Fibroblast of skin of scalp (primary cell): ENCODE results near the gene CINP. TPM values are rescaled to one million over a fixed set of nuclear protein-coding genes. Genes with fewer than 3 reads are reported as not detected.

Experiments used
- DNase-seq: peaks from one replicate; pipeline ENCODE4 v3.0.0-alpha.2; 2013
- polyA plus RNA-seq, 2 experiments: library from polyadenylated mRNA; unstranded; fragments of 120-200 nt; gene quantifications; one replicate each; pipeline ENCODE4 v1.2.1, GENCODE V29; 2013; ENCODE audit not compliant: insufficient read length in 2 of 2

Gene CINP
- polyA plus RNA-seq (2013, experiment 1 of 2; ENCODE audit: insufficient read length) = 38.6 TPM
- polyA plus RNA-seq (2013, experiment 2 of 2; ENCODE audit: insufficient read length) = 36.2 TPM

DNA sequence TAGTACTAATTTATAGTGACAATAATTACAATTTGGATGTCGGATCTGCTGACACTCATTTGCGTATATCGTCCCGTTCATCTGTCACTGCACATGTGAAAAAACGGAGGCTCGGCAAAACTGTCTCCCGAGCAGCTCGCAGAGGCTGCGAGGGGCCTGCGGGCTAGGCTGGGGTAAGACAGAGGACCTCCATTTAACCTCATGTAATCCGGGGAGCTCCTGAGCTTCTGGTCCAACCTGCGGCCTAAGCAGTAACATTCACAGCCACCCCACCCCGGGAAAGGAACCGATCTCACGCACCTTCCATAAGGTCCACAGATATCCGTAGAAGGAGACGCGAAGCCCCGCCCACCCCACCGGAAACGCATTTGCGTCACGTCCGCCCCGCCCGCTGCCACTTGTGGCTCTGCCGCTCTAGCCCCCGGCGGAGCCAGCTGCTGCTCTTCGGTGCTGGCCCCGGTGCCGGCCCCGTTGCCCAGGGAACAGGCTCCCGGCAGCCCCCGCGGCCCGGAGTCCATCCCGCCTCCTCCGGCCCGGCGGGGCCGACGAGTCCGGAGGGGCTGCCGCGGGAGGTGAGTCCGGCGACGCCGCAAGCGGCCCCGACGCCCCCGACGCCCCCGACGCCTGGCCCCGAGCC, at the start of gene CINP, which contains the start of gene TECPR2:
TSS of gene CINP (minus strand) at position 346 of the 637 bp plus-strand sequence. CDS start at position 307, 39 bp downstream.
TSS of gene TECPR2 (plus strand) at position 397 of the 637 bp plus-strand sequence. CDS start 13,781 bp downstream, outside the sequence.
- DNase-seq = peak; percentile 95

DNA sequence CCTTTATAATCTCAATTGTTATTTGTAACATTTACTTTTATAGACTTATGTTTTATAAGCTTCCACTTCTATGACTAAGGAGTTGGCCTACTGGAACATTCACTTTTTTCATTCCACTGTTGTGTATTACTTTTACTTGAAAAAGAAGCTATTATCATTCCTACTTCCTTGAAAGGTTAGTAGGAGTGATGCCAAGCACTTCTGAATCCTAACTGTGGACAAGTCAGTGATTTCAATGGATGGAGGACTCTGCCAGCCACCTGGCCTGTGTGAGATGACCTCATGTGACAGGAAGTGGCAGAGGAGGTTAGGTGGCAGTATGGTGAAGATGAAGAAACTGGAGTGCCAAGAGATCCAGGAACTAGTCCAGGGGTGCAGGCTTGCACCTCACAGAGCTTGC, 46.0 kb upstream of the CINP start:
- DNase-seq = no peak

DNA sequence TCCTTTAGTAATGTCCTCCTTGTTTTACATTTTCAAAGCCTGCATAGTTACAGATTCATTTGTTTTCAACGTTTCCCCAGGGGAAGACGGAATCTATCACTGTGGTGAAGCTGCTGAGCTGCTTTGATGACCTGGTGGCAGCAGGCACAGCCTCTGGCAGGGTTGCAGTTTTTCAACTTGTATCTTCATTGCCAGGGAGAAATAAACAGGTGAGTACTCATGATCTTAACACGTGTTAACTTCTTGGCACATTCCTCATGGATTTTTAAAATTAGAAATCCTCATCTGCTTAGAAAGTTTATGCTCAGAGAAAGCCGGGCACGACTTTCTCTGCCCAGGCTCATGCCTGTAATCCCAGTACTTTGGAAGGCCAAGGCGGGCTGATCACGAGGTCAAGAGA, 44.6 kb upstream of the CINP start:
- DNase-seq = no peak

DNA sequence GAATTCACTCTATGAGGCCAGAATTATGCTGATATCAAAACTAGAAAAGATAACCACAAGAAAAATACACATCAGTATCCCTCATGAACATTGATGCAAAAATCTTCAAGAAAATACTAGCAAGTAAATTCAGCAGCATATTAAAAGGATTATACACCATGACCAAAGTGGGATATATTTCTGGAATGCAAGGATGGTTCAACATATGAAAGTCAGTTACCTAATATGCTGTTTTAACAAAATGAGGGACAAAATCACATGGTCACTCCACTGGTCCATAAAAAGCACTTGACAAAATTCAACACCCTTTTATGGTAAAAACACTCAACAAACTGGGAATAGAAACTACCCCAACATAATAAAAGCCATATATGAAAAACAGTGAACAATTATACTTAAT, 40.3 kb upstream of the CINP start:
- DNase-seq = no peak

DNA sequence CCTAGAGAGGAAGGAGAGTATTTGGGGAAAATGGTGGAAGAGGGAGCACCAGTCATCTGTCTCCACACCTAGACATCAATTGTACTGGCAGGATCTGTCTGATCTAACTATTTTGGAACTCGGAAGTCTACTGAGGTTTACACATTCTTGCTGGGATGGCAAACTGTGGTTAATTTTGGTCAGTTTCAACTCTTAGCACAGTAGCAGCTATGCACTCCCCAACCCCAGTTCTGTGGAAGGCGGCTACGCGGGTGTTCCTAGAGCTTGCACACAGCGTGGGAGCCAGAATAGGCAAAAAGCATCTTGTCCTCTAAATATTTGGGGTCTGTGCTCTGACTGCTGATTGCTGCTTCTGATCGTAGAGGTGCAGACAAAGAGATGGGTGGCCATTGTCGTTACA, 33.8 kb upstream of the CINP start:
- peak; percentile 68 for DNase-seq

DNA sequence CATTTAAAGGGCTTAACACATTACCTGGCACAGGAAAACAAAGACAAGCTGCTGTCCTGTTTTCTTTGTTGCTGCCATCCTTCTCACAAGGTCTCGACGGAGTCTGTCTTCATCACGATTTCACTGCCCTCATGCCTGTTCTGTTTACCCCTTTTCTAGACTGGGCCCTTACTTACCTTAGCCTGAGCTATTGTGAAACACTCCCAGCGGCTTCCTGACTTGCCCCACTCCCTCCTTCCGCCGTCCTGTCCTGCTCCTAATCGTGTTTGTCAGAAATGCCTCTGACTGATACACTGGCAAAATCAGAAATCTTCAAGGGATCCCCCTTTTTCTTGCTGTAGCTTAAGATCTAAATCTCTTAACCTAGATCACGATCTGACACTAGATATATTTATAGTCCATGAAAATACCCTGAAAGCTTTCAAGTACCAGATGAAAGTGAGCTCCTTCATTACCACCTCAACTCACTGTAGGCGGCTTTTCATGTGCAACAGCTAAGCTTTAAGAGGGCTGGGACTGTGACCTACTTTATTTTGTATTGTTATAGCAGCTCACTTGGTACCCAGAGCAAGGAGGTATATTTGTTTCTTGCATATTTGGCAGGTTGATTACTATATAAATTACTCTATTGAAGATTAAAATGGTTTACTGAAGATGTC, 32.2 kb upstream of the CINP start:
- DNase-seq = no peak

DNA sequence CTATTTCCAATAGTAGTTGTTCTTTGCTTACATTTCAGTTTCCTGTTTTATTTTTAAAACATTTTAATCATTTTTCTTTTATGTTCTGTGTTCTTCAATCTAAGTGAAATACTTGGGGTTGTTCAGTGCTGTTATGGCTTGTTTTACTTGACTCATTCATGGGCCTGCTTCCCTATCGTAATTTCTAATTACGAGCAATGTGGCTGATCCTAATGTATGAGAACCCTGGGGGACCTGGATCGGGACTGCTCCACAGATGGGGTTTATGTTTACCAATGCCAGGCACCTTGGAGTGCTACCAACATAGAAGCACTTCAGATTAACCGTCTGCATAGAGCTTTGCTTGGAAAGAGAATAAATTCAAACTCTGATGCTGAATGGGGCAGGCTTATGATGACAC, 29.8 kb upstream of the CINP start:
- no peak for DNase-seq

DNA sequence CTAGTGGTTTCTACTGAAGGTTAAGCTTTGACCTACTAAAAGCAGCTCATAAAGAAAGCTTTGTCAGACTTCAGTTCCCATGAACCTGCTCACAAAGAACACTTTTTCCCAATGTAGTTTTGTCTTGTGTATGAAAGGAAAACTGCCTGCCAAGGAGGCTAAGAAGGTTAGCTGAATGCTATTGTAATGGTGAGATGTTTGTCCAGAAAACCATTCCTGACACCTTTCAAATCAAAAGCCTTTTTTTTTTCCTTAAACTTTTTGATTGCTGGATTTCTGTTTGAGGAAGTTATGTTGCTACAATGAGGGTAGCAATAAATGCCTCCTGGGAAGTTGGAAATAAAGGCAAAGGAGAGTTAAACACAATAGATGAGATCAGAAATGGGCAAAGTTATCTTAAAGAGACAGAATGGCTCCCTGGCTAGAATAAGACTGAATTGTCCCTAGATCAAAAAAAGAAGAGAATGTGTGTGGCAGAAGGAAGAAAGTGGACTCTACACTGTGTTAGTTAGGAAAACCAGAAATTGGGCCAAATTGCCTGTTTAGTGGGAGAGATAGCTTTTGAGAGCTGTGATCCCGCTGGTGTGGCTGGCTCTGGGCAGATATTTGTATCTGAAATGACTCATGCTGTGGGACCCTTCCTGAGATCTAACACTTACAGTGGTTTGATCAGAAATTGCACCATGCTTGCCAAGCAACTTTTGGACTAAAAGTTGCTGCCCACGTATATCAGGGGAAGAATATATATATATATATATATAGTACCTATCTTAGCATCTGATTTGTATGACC, 27.6 kb upstream of the CINP start:
- DNase-seq = peak; percentile 41

DNA sequence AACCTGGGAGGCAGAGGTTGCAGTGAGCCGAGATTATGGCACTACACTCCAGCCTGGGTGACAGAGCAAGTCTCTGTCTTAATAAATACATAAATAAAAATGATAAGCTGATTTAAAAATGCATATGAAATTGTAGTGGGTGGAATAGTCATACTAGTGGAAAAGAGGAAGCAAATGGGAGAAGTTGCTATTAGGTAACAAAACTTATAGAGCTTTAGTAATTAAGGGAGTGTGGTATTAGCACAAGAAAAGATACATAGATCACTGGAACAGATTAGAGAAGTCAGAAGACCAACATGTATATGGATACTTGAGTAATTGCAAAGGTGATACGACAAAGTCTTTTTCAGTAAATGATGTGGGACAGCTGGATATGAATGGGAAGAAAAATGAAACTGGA, 26.6 kb upstream of the CINP start:
- DNase-seq = no peak

DNA sequence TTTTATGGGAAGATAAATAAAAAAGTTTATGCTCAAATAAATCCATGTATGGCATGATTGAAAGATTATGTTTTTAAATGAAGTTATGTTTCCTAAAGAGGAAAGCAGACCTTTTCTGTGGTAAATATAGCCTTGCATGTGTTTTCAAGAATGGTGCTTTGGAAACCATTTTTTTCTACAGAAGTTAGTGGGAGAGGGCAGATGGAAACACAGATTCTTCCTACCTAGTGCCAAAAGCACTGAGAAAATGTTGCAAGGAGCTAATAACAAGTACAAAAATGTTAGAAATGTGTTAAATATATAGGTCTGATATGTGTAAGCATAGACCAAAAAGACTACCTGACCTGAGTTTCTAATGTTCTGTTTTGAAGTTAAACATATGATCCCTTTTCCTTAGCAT, 24.4 kb upstream of the CINP start:
- DNase-seq = no peak

DNA sequence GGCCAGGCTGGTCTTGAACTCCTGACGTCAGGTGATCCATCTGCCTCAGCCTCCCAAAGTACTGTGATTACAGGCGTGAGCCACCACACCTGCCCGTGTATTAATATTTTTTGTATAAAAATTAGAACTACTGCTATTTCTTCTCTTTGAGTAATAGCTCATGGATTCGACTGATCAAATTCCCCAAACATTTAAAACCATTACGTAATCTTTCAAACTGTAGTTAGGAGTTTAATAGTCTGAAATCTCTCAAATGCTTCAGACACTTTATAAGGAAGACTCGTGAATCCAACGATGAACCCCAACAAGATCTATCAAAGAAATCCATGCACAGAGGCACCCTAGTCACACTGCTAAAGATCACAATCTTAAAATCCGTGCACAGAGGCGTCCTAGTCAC, 16.1 kb upstream of the CINP start:
- no peak for DNase-seq

DNA sequence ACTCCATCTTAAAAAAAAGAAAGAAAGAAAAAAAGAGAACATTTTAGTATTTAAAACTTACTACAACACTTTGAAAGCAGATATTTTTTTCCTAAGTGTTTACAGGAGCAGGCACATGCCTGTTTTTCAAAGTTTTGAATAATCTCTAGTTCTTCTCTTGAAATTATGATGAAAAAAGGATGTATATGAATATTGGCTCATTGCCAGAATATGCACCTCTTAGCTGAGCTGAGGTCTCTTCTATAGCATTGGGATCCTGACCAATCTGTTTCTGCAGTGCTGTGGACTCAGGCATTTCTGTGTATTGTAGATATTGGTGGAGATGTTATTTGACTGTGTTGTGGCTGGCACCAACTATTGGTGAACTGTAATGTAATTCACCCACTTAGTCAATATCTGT, 15.0 kb upstream of the CINP start:
- no peak for DNase-seq

DNA sequence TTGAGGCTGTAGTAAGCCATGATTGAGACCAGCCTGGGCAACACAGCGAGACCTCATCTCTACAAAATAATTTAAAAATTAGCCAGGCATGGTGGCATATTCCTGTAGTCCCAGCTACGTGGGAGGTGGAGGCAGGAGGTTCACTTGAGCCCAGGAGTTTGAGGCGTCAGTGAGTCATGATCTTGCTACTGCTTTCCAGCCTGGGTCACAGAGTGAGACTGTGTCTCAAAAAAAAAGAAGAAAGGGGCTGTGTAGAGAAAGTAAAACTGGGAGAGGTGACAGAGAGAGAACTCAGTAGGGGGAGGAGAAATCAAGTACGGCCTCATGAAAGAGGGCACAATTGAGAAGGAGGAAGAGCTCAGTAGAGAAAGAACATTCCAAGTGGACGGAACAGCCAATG, 12.4 kb upstream of the CINP start:
- DNase-seq = no peak

DNA sequence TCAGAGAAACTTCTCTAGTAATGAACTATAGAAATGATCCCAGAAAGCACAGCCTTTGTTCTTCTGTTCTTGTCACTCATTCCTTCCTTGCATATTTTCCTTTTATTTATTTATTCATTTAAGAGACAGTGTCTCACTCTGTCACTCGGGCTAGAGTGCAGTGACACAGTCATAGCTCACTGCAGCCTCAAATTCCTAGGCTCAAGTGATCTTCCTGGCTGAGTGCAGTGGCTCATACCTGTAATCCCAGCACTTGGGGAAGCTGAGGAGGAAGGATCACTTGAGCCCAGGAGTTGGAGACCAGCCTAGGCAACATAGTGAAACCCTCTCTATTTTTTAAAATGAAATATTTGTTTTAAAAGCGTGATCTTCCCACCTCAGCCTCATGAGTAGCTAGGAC, 11.6 kb upstream of the CINP start:
- DNase-seq = no peak

DNA sequence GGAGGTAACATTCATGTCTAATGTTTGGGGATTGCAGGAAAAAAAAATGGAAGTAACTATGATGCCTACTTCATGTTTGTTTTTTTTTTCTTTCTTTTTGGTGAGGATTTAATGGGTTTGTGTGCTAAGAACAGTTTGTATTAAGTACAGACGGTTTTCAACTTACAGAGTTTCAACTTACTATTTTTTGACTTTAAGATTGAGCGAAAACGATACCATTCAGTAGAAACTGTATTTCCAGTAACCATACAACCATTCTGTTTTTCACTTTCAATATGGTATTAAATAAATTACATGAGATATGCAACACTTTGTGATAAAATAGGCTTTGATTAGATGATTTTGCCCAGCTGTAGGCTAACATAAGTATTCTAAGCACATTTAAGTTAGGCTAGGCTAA, 10.4 kb upstream of the CINP start:
- DNase-seq = no peak

DNA sequence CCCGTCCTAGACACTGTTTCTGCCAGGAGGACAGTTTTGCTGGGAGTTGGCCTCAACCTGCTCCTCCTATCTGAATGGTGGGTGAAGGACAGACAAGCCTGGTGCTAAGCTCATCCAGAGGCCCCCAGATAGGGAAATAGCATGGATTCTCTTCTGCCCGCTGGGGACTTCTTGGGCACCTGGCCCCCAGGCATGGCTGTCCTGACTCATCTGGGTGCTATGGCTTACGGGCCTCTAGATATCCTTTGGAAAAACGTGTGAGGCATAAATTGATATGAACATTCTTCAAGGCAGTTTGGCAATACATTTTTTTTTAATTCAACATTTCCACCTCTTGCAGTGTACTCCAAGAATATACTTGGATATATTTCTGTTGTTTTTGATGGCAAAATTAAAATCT, 8.7 kb upstream of the CINP start:
- DNase-seq = no peak

DNA sequence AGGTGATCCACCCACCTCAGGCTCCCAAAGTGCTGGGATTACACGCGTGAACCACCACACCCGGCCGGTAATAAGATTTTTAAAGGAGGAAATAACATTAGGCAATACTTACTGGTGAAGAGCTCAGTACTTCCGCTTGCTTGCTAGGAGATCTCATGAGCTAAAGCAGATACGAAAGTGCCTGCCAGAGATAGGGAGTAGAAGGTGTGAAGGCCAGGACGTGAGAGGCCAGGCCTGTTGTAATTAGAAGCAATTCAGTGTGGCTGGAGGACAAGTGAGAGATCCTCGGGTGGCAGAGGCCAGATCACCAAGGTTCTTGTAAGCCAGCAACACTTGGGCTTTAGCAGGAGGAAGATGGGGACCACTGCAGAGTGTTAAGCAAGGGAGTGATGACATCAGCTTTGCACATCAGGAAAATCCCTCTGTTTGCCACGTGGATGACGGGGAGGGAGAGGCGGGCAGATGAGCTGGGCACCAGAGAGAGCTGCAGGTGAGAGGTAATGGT, 7.7 kb upstream of the CINP start:
- DNase-seq = no peak

DNA sequence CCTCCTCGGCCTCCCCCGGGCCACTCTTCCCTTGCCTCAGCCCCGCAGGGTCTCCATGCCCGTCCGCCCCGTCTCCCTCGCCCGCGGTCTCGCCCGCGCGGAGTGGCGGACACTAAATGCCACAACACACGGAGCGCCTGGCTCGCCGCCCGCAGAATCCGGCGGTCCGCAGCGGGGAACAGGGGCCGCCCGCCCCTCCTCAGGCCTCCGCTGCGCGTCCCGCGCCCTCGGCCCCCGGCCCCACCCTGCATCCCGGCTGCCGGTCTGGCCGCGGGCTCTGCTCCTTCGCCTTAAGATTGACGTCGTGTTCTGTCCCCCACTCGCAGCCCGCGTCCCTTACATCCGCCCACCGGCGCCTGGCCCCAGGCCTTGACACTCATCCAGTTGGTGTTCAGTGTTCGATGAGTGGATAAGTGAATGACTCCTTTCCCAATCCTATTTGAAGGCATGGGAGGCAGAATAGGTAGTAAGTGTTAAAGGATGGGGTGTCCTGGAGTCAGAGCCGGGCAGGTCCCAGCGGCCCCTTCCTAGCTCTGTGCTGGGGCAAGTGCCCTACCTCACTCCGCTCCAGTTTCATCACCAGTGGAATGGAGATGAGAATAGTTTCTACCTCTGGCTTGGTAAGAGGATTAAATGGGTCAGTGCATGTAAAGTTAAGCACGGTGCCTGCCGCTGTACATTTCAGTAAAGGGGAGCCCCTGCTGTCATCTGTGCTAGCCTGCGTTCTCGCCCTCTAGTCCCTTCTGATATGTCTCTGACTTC, 673 bp upstream of the CINP start:
- DNase-seq = no peak

DNA sequence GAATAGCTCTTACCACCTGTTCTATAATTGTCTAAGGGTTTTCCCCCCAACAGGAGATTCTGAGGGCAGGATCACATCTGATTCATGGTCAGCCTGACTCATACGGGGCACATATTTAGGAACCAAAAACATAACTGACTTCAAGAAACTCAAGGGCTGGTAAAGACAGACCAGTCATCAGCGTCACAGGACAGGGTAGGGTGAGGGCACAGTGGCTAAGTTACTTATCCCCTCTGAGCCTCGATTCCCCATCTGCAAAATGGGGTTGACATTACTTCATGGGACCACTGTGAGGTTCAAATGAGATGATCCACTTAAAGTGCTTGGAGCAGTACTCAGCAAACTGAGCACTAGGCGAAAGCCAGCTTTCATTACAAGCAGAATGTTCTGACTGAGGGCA, 606 bp downstream of the CINP start:
- no peak for DNase-seq

DNA sequence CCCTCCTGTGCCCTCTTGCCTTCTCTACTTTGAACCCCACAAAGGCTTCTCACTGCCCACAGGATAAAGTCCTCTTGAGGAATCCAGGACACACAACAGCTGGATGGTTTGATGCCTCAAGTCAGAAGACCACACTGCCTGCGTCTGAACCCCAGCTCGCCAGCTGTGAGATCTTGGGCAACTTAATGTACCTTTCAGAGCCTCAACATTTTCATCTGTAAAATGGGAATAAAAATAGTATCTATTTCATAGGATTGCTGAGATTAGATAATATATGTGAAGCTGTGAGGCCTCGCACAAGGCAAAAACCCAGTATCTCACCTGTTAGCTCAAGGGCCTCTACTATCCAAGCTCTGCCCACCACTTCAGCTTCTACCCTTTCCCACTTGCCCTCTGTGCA, 2.3 kb downstream of the CINP start:
- DNase-seq = no peak

DNA sequence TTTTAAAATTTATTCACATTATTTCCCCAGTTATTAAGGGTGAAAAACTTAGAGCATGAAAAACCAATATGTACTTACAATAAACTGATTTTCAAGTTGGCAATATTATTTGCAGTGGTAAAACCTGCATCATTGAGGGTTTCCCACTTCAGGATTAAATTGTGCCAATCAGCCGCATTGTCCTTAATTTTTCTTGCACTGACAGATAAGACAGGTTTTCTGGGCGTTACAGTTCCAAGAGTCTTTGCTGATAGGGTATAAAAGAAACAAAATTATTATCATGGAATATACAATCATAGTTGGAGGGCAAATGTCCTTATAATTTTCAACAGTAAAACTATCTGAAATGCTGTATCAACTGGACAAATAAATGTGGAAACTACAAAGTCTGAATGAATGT, 3.3 kb downstream of the CINP start:
- DNase-seq = no peak

DNA sequence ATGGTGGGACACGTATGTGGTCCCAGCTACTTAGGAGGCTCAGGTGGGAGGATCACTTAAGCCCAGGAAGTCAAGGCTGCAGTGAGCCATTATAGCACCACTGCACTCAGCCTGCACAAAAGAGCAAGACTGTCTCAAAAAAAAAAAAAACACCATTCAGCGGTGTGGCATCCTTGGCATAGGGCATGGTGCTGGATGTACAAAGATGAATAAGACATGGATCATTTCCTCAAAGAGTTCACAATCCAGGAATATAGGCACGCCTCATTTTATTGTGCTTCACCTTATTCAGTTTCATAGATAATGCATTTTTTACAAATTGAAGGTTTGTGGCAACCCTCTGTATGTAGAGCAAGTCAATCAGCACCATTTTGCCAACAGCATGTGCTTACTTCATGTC, 6.4 kb downstream of the CINP start:
- no peak for DNase-seq
